ENCODE measurements around the gene TMEM163.

Gene TMEM163

GRCh38 chr2:134704173-134704572 is 14.6 kb downstream of the TMEM163 start:
- no peak overlapping the region for H3K27ac ChIP-seq
- H3K36me3 ChIP-seq = no peaks in the 10 kb centered on the region
- H3K9me3 ChIP-seq = no peaks in the 10 kb centered on the region
- peaks cover 0 to 21% of the 10 kb centered on the region in 2 donors for H3K27me3 ChIP-seq
- H3K4me1 ChIP-seq = peaks cover 0 to 6% (median 0%) of the 10 kb centered on the region in 4 donors
- H3K4me3 ChIP-seq = no peak overlapping the region
- DNase-seq = no peak
- intact Hi-C loops (cut with DNase I; ENCODE audit: low total_unique reads) = no loop called here
- TF ChIP-seq CTCF (IDR thresholded peaks at IDR 0.05) = no peak

DNA sequence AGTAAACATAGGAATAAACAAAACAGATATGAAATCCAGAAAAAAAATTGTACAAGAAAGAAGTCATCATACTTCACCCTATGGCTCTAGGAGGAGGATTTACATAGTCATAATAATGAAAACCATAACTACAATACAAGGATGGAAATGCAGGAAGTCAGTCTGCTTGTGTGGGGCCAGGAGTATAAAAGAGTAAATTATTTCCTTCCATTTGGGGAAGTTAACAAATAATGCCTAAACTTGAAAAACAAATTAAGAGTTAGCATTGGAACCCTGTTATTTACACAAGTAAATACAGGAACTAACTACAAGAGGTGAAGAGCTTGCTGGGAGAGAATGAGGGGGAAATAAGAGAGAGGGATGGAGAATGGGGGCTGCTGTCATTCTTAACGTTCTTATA is 15.4 kb downstream of the TMEM163 start:
- no peak for TF ChIP-seq CTCF (IDR thresholded peaks at IDR 0.05)
- Histone ChIP-seq H3K4me1 (peaks cover 0 to 6% (median 0%) of the 10 kb centered on the region in 4 donors), H3K4me3 (no peak overlapping the region), H3K27me3 (peaks cover 0 to 21% of the 10 kb centered on the region in 2 donors), H3K36me3 (no peaks in the 10 kb centered on the region), H3K9me3 (no peaks in the 10 kb centered on the region), H3K27ac (no peak overlapping the region)
- DNase-seq = no peak
- intact Hi-C loops (cut with DNase I; ENCODE audit: low total_unique reads) = no loop called here

- Histone ChIP-seq H3K36me3 (no peaks in the 10 kb centered on the region), H3K4me3 (no peak overlapping the region), H3K27me3 (peaks cover 0 to 14% of the 10 kb centered on the region in 2 donors), H3K9me3 (no peaks in the 10 kb centered on the region), H3K4me1 (peaks cover 0 to 1% (median 0%) of the 10 kb centered on the region in 4 donors), H3K27ac (no peak overlapping the region)
- DNase-seq = no peak
- intact Hi-C loops (cut with DNase I; ENCODE audit: low total_unique reads) = no loop called here
- TF ChIP-seq CTCF (IDR thresholded peaks at IDR 0.05) = no peak
Observed at GRCh38 chr2:134700730-134701129, 18.1 kb downstream of the TMEM163 start.

GRCh38 chr2:134694411-134694810 is 24.4 kb downstream of the TMEM163 start:
- no peak for DNase-seq
- Histone ChIP-seq H3K4me3 (no peak overlapping the region), H3K27me3 (no peaks in the 10 kb centered on the region), H3K36me3 (no peaks in the 10 kb centered on the region), H3K4me1 (no peaks in the 10 kb centered on the region), H3K9me3 (no peaks in the 10 kb centered on the region), H3K27ac (no peak overlapping the region)
- intact Hi-C loops (cut with DNase I; ENCODE audit: low total_unique reads) = no loop called here
- TF ChIP-seq CTCF (IDR thresholded peaks at IDR 0.05) = no peak

DNA sequence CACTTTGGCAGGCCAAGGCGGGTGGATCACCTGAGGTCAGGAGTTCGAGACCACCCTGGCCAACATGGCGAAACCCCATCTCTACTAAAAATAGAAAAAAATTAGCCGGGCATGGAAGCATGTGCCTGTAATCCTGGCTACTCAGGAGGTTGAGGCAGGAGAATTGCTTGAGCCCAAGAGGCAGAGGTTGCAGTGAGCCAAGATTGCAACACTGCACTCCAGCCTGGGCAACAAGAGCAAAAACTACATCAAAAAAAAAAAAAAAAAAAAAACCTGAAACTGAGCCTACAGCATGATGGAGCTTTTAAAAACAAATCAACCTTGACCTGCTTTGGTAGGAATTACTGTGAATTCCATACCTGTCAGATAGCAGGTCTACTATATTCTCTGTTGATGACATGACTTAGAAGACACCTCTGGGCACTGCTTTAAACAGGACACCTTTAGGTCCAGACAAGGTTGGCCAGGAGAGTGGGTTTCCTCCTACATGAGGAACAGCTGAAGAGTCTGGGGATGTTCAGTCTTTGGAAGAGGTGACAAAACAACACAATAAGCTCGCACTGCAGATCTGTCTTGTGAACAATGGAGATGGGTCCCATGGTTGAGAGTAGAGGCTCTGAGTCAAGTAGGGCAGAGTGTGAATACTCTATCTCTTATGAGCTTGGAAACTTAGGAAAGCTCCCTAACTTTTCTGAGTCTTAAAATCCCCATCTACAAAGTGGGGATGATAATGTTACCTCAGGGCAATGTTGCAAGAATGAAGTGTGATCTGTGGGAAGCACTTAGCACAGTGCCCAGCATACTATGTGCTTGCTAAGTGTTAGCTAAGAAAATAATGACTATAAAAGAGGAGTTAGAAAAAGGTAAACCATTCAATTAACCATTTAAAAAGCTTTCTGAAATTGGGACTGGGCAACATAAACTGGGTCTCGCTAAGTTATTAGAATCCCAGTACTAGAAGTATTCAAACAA is 25.2 kb downstream of the TMEM163 start:
- intact Hi-C loops (cut with DNase I; ENCODE audit: low total_unique reads) = no loop called here
- Histone ChIP-seq H3K27me3 (no peaks in the 10 kb centered on the region), H3K9me3 (no peaks in the 10 kb centered on the region), H3K27ac (no peak overlapping the region), H3K4me3 (no peak overlapping the region), H3K4me1 (no peaks in the 10 kb centered on the region), H3K36me3 (no peaks in the 10 kb centered on the region)
- no peak for TF ChIP-seq CTCF (IDR thresholded peaks at IDR 0.05)
- no peak for DNase-seq
